Kidney tubule cell (primary cell): ENCODE data around the gene SMYD2.
"Not testable (repeated sequence)": the region's sequence is repeated elsewhere in the genome, so short reads cannot be mapped to it uniquely, and the experiment has no call there.

ENCODE experiments used
- DNase-seq: peaks from one replicate; pipeline ENCODE4 v3.0.0-alpha.2; 2018; ENCODE audit warnings: low spot score

The SMYD2 gene

GRCh38 chr1:214271995-214272731 is 8.8 kb upstream of the SMYD2 start:
- no peak for DNase-seq

GRCh38 chr1:214272964-214273533 is 7.9 kb upstream of the SMYD2 start:
- DNase-seq: no peak

GRCh38 chr1:214275700-214276099 is 5.3 kb upstream of the SMYD2 start:
- DNase-seq: not testable (repeated sequence)

- DNase-seq: no peak
These were observed 4.2 kb upstream of the SMYD2 start for GRCh38 chr1:214276786-214277185.

GRCh38 chr1:214277704-214278635 is 3.0 kb upstream of the SMYD2 start:
- DNase-seq: no peak

- DNase-seq: peak; percentile 82
These were observed 456 bp upstream of the SMYD2 start for GRCh38 chr1:214280386-214281020.

GRCh38 chr1:214281720-214282629 is 1.0 kb downstream of the SMYD2 start:
- DNase-seq: peak; percentile 71

GRCh38 chr1:214282630-214283242 is 1.8 kb downstream of the SMYD2 start:
- DNase-seq: no peak

- DNase-seq: no peak
These were observed 4.9 kb downstream of the SMYD2 start for GRCh38 chr1:214285610-214286440.

GRCh38 chr1:214287884-214288283 is 6.9 kb downstream of the SMYD2 start:
- no peak for DNase-seq

GRCh38 chr1:214289574-214290272 is 8.8 kb downstream of the SMYD2 start:
- DNase-seq: no peak

- DNase-seq: no peak
These were observed 9.6 kb downstream of the SMYD2 start for GRCh38 chr1:214290424-214291037.

- no peak for DNase-seq
These were observed 11.4 kb downstream of the SMYD2 start for GRCh38 chr1:214292322-214292721.

GRCh38 chr1:214295934-214296333 is 15.0 kb downstream of the SMYD2 start:
- no peak for DNase-seq

GRCh38 chr1:214296860-214297745 is 16.1 kb downstream of the SMYD2 start:
- DNase-seq: peak; percentile 87

GRCh38 chr1:214300149-214300780 is 19.3 kb downstream of the SMYD2 start:
- DNase-seq: no peak

GRCh38 chr1:214301526-214301925 is 20.6 kb downstream of the SMYD2 start:
- no peak for DNase-seq
